ENCODE results near the gene CADPS2.

DNA sequence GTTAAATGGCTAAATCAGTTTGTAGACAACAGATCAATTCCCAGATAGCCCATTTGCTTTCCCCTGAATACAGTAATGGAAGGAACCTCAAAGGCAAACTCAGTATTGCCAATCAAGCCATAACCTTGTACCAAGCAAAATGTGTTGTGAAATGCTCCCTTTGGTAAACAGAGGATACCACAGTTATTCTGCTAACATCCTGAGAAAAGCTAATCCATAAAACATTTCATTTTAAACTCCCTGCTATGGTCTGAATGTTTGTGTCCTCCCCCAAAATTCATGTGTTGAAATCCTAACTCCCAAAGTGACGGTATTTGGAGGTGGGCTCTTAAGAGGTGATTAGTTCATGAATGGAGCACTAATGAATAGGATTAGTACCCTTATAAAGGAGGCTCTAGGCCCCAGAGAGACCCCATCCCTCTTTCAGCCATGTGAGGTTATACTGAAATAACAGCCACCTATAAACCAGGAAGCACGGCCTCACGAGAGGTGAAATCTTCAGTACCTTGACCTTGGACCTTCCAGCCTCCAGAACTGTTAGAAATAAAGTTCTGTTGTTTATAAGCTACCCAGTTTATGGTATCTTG is 94.2 kb downstream of the CADPS2 start:
- TF ChIP-seq POLR2AphosphoS5 (IDR thresholded peaks at IDR 0.05) (no peak), POLR2A (IDR thresholded peaks at IDR 0.05) (no peak)
- TF ChIP-seq, protein P1, sequence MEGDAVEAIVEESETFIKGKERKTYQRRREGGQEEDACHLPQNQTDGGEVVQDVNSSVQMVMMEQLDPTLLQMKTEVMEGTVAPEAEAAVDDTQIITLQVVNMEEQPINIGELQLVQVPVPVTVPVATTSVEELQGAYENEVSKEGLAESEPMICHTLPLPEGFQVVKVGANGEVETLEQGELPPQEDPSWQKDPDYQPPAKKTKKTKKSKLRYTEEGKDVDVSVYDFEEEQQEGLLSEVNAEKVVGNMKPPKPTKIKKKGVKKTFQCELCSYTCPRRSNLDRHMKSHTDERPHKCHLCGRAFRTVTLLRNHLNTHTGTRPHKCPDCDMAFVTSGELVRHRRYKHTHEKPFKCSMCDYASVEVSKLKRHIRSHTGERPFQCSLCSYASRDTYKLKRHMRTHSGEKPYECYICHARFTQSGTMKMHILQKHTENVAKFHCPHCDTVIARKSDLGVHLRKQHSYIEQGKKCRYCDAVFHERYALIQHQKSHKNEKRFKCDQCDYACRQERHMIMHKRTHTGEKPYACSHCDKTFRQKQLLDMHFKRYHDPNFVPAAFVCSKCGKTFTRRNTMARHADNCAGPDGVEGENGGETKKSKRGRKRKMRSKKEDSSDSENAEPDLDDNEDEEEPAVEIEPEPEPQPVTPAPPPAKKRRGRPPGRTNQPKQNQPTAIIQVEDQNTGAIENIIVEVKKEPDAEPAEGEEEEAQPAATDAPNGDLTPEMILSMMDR (IDR thresholded peaks at IDR 0.05) = no peak
